NCI-H2227 (cell line): ENCODE measurements around the gene POFUT2.
A peak's percentile ranks its signal among the peaks of the same experiment; 100 is the strongest.

ENCODE experiments used
- DNase-seq: peaks from one replicate; lab custom pipeline; 2025; ENCODE audit not compliant: unreplicated experiment; lab: John Stamatoyannopoulos, UW

POFUT2 gene

GRCh38 chr21:45299864-45300785 lies 12.4 kb upstream of the POFUT2 start:
- no peak for DNase-seq

- no peak for DNase-seq
Observed at GRCh38 chr21:45299026-45299863, 11.6 kb upstream of the POFUT2 start.

- DNase-seq, result no peak
Observed at GRCh38 chr21:45297869-45298268, 10.2 kb upstream of the POFUT2 start.

GRCh38 chr21:45297329-45297728 lies 9.6 kb upstream of the POFUT2 start:
- DNase-seq, result no peak

GRCh38 chr21:45296638-45297037 lies 8.9 kb upstream of the POFUT2 start:
- no peak for DNase-seq

- no peak for DNase-seq
Observed at GRCh38 chr21:45295576-45296365, 8.1 kb upstream of the POFUT2 start.

- no peak for DNase-seq
Observed at GRCh38 chr21:45294509-45295291, 7.0 kb upstream of the POFUT2 start.

- no peak for DNase-seq
Observed at GRCh38 chr21:45293726-45294401, 6.2 kb upstream of the POFUT2 start.

- DNase-seq, result no peak
Observed at GRCh38 chr21:45293220-45293725, 5.6 kb upstream of the POFUT2 start.

- peak; percentile 91 for DNase-seq
Observed at GRCh38 chr21:45292399-45293219, 4.9 kb upstream of the POFUT2 start.

GRCh38 chr21:45291613-45292398 lies 4.1 kb upstream of the POFUT2 start:
- no peak for DNase-seq

- no peak for DNase-seq
Observed at GRCh38 chr21:45290948-45291612, 3.4 kb upstream of the POFUT2 start.

GRCh38 chr21:45289655-45290515 lies 2.2 kb upstream of the POFUT2 start:
- DNase-seq, result no peak

- DNase-seq, result no peak
Observed at GRCh38 chr21:45289134-45289533, 1.4 kb upstream of the POFUT2 start.

GRCh38 chr21:45288441-45288841 lies 746 bp upstream of the POFUT2 start:
- no peak for DNase-seq

GRCh38 chr21:45286671-45287437 lies 841 bp downstream of the POFUT2 start:
- DNase-seq, result peak; percentile 58
